Testis (tissue), 2 donors: ENCODE data around the gene SPTLC3.

Experiments
- CTCF ChIP-seq, 3 experiments: fragments of 450-650 bp in 2 of 3; fragments of 200-600 bp in 1 of 3; sonication (generic) in 1 of 3; IDR thresholded peaks; one replicate each; pipeline ENCODE4 v1.5.1; 2016 to 2019; ENCODE audit warnings: antibody characterized with exemption in 3 of 3, mild to moderate bottlenecking in 2 of 3, moderate library complexity in 1 of 3
- POLR2A ChIP-seq: fragments of 450-650 bp; IDR thresholded peaks from one replicate; pipeline ENCODE4 v1.6.1; 2017; ENCODE audit warnings: antibody characterized with exemption, mild to moderate bottlenecking, moderate library complexity

GRCh38 chr20:12989586-12990115, 19.1 kb upstream of the SPTLC3 start:
- TF ChIP-seq CTCF (IDR thresholded peaks at IDR 0.05) (no peak), POLR2A (no peak)
